HG03103 (cell line): Measurements from ENCODE around the gene TGFB1I1.
A peak's percentile ranks its signal among the peaks of the same experiment; 100 is the strongest.
"Not testable (repeated sequence)": the region's sequence is repeated elsewhere in the genome, so short reads cannot be mapped to it uniquely, and the experiment has no call there.

Source experiments
- ATAC-seq: cut with Tn5 transposase; IDR thresholded peaks from one replicate; pipeline ENCODE4 v1.9.1; 2021; ENCODE audit warnings: low read depth; ENCODE audit not compliant: unreplicated experiment

Gene TGFB1I1

GRCh38 chr16:31507929-31508705, 36.2 kb downstream of the TGFB1I1 start, which contains the start of gene RUSF1:
Gene RUSF1 (minus strand): TSS chr16:31508391. CDS start chr16:31508373, 18 bp downstream.
- peak; percentile 71 for ATAC-seq

GRCh38 chr16:31508706-31509195, 36.8 kb downstream of the TGFB1I1 start:
- no peak for ATAC-seq

- ATAC-seq: no peak
Measured at GRCh38 chr16:31513126-31513525, 41.2 kb downstream of the TGFB1I1 start.

- no peak for ATAC-seq
Measured at GRCh38 chr16:31513884-31514283, 41.9 kb downstream of the TGFB1I1 start.

- ATAC-seq: no peak
Measured at GRCh38 chr16:31517800-31518402, 45.9 kb downstream of the TGFB1I1 start.

- no peak for ATAC-seq
Measured at GRCh38 chr16:31519759-31520431, 47.9 kb downstream of the TGFB1I1 start.

GRCh38 chr16:31521368-31521767, 49.4 kb downstream of the TGFB1I1 start:
- no peak for ATAC-seq

- no peak for ATAC-seq
Measured at GRCh38 chr16:31522071-31522470, 50.1 kb downstream of the TGFB1I1 start.

- ATAC-seq: not testable (repeated sequence)
Measured at GRCh38 chr16:31523768-31524167, 51.8 kb downstream of the TGFB1I1 start.

GRCh38 chr16:31525113-31525512, 53.2 kb downstream of the TGFB1I1 start:
- ATAC-seq: no peak
